HG02885 (cell line): ENCODE results near the gene TMEM236.

Experiments
- ATAC-seq: cut with Tn5 transposase; IDR thresholded peaks from one replicate; pipeline ENCODE4 v1.9.1; 2021; ENCODE audit warnings: mild to moderate bottlenecking; ENCODE audit not compliant: unreplicated experiment, poor library complexity

Gene TMEM236

DNA sequence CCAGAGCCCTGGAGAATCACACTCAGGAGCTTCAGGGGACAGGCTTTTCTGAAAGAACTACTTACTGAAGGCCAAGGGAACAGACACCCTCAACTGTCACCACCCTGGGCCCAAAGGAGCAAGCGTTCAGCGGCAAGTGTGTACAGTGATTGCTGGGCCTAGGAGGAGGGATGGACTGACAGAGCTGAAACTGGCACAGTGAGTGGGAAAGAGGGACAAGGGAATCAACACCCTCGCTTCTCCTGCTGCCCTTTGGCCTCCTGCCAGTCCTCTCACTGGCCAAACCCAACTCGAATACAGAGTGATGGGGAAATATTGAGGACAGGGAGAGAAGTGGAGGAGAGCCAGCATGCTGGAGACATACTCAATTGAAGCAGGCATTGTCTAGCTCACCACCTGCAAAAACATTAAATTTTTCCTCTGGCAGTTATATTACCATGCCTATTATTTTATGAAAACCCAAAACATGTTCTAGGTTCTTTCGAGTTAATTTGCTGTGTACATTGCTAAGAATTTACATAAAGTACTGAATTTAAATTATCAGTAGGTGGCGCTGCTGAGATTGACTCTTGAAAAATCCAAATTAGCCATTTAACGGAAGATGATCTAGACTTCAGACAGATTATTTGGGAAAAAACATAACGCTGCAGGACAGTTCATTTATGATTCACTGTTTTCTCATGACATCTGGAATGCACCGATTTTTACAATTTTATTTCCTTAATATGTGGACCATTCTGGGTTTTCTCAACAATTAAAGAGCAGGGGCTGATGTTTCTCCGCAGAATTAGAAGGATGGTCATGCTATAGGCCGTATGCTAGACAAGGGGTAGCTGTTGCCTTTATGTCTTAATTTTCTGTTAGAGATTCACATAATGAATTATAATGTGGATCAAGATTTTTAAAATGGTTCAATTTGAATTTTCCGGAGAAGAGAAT is 14.7 kb upstream of the TMEM236 start:
- no peak for ATAC-seq

DNA sequence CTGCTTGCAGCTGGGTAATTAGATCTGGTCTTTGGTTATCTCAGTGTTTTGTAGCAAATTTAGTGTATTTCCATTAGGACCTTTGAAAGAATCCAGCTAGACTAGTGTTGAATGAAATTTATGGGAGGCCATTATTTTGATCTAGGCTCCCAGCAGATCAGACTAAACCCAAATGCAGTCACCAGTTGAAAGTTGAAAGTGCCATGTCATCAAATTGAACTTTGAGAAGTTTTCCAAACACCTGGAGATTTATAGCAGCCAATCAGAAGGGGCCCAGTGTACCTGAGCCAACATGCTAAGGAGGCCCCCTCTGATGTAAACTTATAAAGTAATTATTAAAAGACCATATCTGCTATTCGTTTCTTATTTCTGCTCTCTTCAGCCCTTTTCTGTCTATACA is 11.3 kb upstream of the TMEM236 start:
- no peak for ATAC-seq

DNA sequence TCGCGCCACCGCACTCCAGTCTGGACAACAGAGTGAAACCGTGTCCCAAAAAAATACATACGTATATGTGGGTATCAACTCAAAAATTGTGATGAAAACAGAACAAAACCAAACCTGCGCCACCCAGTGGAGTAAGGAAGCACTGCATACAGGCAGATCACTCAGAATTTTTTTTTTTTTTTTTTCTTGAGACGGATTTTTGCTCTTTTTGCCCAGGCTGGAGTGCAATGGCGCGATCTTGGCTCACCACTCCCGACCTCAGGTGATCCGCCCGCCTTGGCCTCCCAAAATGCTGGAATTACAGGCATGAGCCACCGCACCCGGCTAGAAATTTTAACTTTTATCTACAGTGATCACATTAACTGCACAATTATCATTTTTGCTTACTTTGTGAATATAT is 9.1 kb upstream of the TMEM236 start:
- ATAC-seq: peak; percentile 64

GRCh38 chr10:17743437-17743836 is 8.6 kb upstream of the TMEM236 start:
- no peak for ATAC-seq

DNA sequence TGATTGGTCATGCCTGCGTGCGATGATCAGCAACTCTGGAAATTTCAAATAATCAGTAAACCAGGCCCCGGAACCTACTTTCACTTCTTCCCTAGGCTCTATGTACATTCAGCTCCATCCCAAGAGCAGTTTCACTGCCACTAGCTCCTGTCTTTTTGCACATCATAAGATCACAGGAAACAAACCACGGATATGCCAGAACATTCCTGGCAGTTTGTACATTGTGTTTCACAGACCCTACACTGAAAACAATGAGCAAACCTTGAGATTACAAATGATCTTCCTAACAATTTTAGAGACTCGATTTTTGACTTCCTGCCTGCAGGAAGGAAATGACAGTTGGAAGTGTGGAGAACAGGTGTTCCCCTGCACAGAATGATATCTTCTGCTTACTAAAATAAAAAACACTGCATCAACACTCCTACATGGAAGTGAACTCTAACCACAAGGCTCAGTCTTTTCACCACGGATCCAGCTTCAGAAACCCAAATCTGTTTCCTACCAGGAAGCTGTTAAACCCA is 7.6 kb upstream of the TMEM236 start:
- no peak for ATAC-seq

- ATAC-seq: no peak
Observed at GRCh38 chr10:17747883-17748550, 4.0 kb upstream of the TMEM236 start.

- ATAC-seq: no peak
Observed at GRCh38 chr10:17749890-17750289, 2.1 kb upstream of the TMEM236 start.

GRCh38 chr10:17756557-17757217 is 4.7 kb downstream of the TMEM236 start:
- ATAC-seq: peak; percentile 92

DNA sequence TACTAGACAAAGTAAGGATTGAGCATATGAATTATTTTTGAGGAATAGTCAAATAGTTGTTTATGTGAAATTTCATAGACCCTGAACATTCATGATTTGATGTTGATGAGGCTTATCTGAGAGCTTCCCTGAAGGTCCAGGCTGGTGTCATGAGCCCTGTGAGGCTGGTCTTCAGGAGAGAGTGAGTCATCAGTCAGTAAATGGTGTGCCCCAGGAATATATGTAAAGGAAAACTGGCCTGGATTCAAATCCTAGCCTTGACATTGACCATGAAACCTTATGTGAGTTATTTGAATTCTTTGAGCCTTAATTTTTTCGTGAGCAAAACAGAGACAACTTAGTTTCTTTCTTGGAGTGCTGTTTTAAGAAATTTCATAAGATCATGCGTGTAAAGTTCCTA is 6.2 kb downstream of the TMEM236 start:
- no peak for ATAC-seq

- no peak for ATAC-seq
Observed at GRCh38 chr10:17758896-17759295, 6.9 kb downstream of the TMEM236 start.

- ATAC-seq: no peak
Observed at GRCh38 chr10:17764142-17764541, 12.1 kb downstream of the TMEM236 start.

GRCh38 chr10:17765602-17766001 is 13.6 kb downstream of the TMEM236 start:
- ATAC-seq: no peak

GRCh38 chr10:17766731-17767130 is 14.7 kb downstream of the TMEM236 start:
- no peak for ATAC-seq

DNA sequence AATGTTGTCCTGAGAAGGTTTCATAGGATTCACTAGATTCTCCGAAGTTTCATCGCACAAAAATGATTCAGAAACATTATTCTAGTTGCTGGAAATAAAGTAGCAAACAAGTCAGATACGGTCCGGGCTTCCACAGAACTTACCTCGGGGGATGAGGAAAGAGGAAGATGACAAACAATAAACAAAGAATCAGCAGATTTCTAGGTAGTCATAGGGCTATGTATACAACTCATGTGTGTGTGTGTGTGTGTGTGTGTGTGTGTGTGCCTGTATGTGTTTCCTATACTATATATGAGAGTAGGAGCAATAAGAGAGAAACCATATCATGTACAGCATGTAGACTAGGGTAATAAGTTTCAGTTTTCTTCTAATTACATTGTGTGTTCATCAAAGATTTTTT is 16.5 kb downstream of the TMEM236 start:
- no peak for ATAC-seq

DNA sequence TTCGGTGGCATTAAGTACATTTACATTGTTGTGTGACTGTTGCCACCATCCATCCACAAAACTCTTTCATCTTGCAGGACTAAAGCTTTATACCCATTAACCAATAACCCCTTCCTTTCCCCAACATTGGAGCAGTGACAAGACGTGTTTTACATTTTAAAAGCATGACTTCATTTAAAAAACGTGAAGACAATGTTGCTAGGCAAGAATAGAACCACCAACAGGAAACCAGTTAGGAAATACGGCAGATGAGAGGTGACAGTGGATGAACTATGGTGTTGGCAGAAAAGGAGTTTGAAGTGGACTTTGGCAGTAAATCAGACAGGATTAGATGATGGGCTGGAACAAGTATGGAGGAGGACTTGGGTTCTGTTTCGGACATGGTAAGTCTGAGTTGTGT is 17.0 kb downstream of the TMEM236 start:
- ATAC-seq: no peak

- ATAC-seq: no peak
Observed at GRCh38 chr10:17771017-17771416, 19.0 kb downstream of the TMEM236 start.

GRCh38 chr10:17779784-17780183 is 27.8 kb downstream of the TMEM236 start:
- no peak for ATAC-seq

DNA sequence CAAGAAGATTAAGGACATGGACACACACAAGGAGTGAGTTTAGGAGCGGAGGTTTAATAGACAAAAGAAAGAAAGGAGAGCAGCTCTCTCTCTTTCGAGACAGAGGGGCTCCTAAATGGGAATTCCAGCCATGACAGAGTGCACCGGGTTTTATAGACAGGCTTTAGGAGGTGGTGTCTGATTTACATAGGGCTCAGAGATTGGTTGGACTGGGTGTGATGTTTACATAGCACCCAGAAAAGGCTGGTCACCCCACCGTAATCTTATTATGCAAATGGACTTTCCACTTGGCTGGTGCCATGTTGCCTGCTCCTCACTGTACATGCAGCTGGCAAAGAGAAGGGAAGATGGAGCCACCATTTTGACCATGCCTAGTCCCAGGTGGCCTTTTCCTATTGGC is 28.7 kb downstream of the TMEM236 start:
- ATAC-seq: no peak

DNA sequence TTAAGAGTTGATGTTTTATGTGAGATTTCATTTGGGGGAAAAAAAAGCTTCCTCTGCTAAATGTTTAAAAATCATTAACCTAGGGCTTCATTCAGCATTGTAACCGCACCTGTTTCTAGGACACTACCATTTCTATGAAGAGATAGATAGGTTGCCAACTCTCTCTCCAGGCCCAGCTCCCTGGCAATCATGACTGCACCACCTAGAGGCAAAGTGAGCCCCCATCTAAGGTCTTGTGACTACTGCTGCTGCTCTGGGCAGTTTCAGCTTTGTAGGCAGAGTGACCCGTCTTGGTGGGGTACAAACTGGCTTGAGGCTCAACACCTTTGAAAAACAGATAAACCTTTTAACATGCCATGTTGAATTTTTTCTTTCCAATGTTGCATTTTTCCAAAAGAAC is 29.9 kb downstream of the TMEM236 start:
- ATAC-seq: no peak

GRCh38 chr10:17782921-17783665 is 31.1 kb downstream of the TMEM236 start:
- ATAC-seq: no peak
